Prostate gland (tissue), 2 donors: ENCODE data around the gene PABPN1.

Source experiments
- CTCF ChIP-seq, 4 experiments: fragments of 200-600 bp in 2 of 4; fragments of 450-650 bp in 2 of 4; sonication (generic) in 2 of 4; IDR thresholded peaks; 1 replicate in 3 of 4; 2 replicates in 1 of 4; pipeline ENCODE4 v1.5.1; 2016 to 2019; ENCODE audit warnings: antibody characterized with exemption in 4 of 4, mild to moderate bottlenecking in 2 of 4, moderate library complexity in 2 of 4
- POLR2A ChIP-seq: fragments of 450-650 bp; IDR thresholded peaks from one replicate; pipeline ENCODE4 v1.6.1; 2016; ENCODE audit warnings: antibody characterized with exemption, mild to moderate bottlenecking
- POLR2AphosphoS5 ChIP-seq: sonication (generic); formaldehyde crosslinking; IDR thresholded peaks from one replicate; pipeline ENCODE4 v1.6.1; 2017; ENCODE audit warnings: antibody characterized with exemption

- TF ChIP-seq POLR2A (no peak), CTCF (IDR thresholded peaks at IDR 0.05) (peak; percentile 47 to 79 (median 70)), POLR2AphosphoS5 (peak; percentile 5)
Measured at GRCh38 chr14:23294734-23295561, 26.3 kb upstream of the PABPN1 start.
